ENCODE measurements around the gene METRNL.
A peak's percentile ranks its signal among the peaks of the same experiment; 100 is the strongest.

Gene METRNL

DNA sequence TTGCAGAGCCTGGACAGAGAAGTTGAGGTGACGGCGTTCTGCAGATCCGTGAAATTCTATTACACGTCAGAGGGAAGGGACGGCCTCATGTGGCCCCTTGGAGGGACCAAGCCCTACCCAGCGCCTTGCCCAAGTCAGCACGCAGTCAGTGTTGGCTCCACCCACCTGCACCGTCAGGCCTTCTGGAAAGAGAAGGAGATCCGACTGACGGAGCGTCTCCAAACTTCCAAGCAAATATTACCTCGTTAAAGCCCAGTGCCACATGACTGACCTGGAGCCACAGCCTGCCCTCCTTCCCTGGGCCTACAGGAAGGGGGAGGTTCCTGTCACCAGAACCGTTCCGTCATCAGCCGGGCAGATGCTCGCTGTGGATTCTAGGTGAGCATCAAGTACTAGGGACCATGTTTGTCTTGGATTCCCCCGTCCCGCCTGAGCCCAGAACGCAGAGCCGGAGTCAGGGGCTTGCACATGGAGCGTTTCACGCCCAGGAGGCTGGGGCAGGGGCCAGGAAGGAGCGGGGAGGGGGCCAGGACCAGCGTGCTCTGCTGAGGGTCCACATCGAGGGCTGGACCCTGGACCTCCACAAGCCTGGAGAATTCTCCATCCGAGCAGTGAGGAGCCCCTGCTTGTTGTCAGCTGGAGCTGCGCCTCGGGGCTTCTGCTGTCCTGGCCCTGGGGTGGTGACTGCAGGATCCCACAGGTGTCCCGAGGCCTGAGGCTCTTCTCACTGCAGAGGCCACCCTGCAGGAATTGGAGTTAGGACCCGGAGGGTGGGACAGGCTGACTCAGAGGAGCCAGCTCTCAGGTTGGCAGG, 22.6 kb upstream of the METRNL start:
- CTCF ChIA-PET = interaction anchor here (0.6 kb wide), 1 partner anchor 104 kb away, joined by 4 read pairs; no protein-coding TSS in a partner anchor
- no peak for DNase-seq (ENCODE audit: low spot score)
- TF ChIP-seq, protein P1, sequence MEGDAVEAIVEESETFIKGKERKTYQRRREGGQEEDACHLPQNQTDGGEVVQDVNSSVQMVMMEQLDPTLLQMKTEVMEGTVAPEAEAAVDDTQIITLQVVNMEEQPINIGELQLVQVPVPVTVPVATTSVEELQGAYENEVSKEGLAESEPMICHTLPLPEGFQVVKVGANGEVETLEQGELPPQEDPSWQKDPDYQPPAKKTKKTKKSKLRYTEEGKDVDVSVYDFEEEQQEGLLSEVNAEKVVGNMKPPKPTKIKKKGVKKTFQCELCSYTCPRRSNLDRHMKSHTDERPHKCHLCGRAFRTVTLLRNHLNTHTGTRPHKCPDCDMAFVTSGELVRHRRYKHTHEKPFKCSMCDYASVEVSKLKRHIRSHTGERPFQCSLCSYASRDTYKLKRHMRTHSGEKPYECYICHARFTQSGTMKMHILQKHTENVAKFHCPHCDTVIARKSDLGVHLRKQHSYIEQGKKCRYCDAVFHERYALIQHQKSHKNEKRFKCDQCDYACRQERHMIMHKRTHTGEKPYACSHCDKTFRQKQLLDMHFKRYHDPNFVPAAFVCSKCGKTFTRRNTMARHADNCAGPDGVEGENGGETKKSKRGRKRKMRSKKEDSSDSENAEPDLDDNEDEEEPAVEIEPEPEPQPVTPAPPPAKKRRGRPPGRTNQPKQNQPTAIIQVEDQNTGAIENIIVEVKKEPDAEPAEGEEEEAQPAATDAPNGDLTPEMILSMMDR (conservative IDR thresholded peaks at IDR 0.05; ENCODE audit: low read depth) = no peak
- peak overlapping the region; percentile 16; the same call in 1 of the 2 replicates for H3K27ac ChIP-seq
- POLR2A ChIA-PET (ENCODE audit: low non-redundant PET) = no interaction called here

DNA sequence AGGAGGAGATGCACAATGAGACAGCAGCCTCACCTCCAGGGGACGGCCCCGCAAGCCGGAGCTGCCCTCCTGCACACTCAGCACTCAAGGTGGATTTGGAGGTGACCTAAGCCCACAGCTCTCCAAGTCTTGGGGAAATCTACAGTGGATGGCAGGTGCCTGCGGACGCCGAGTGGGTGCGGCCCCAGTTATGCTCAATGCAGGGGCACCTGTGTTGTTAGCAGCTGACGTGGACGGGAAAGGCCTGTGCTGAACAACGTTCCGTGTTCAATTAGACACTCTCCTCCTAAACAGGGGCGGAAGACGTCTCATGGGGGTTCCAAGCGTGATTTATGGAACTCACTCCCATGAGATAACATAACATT, 22.0 kb upstream of the METRNL start:
- TF ChIP-seq, protein P1 (conservative IDR thresholded peaks at IDR 0.05; ENCODE audit: low read depth) = no peak
- ChIA-PET CTCF (interaction anchor here (0.5 to 0.6 kb wide), 2 partner anchors 94 to 103 kb away, joined by 4 to 5 read pairs; no protein-coding TSS in a partner anchor), POLR2A (ENCODE audit: low non-redundant PET) (no interaction called here)
- H3K27ac ChIP-seq = no peak overlapping the region
- DNase-seq (ENCODE audit: low spot score) = no peak

DNA sequence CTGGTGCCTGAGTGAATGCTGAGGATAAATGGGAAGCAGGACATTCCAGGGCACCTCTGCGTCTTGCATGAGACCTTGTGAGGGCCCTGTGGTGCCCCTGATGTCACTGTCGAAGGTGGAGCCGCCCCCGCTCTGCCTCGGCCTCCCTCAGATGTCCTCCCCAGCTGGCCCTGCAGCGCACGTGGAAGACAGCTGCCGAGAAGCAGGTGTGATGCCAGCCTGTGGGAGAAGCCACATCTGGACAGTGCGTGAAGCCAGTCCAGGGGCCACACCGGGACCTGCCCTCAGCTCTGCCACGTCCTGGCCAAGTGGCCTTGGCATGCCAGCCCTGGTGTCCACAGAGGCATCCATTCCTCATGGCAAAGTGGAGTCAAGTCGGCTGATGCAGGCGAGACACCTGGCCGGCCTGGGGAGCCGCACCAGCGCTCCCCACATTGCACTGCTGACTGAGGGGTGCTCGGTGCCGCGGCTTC, 21.6 kb upstream of the METRNL start:
- ChIA-PET CTCF (interaction anchor here (0.5 kb wide), 1 partner anchor 94 kb away, joined by 5 read pairs; no protein-coding TSS in a partner anchor), POLR2A (ENCODE audit: low non-redundant PET) (no interaction called here)
- DNase-seq (ENCODE audit: low spot score) = no peak
- no peak overlapping the region for H3K27ac ChIP-seq
- TF ChIP-seq, protein P1 (conservative IDR thresholded peaks at IDR 0.05; ENCODE audit: low read depth) = no peak

DNA sequence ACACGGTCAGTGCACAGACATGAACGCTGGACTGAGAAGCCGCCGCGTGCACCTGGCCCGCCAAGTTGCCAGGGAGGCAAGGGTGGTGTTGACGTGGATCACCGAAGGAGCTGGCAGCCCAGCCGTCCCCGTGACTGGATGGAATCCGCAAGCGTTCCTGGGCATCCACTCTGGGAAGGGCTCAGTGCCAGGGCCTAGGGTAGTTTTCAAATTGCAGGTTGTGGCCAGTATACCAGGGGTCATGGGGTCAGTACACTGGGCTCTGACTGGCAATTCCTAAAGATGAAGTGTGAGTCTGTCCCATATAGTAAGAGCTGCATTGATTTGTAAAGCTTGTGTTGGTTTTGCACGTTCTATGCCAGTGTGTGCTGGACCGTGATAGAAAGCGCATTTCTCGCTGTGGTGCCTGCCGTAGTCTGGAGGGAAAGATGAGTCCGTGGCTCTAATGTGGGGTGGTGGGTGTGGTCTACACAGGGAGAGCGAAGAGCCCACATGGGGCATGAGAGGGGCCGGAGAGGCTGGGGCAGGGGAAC, 21.1 kb upstream of the METRNL start:
- CTCF ChIA-PET = no interaction called here
- POLR2A ChIA-PET (ENCODE audit: low non-redundant PET) = no interaction called here
- TF ChIP-seq, protein P1 (conservative IDR thresholded peaks at IDR 0.05; ENCODE audit: low read depth) = no peak
- no peak for DNase-seq (ENCODE audit: low spot score)
- H3K27ac ChIP-seq = no peak overlapping the region

DNA sequence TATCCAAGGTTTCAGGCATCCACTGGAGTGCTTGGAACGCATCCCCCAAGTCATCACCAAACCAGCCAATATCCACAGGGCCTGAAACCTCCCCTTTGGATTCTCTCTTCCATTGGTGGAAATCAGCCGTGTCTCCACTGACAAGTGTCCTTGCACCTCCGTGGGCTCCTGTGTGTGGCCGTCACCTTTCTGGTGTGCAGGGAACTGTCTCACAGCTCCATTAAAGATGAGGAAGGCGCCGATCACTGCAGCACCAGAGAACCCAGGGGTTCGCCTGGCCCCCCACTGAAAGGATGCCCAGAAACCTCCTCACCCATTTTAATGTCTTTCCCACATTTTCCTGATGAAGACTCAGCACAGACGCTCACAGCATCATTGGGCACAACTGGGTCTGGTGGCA, 17.8 kb upstream of the METRNL start:
- ChIA-PET POLR2A (ENCODE audit: low non-redundant PET) (no interaction called here), CTCF (no interaction called here)

DNA sequence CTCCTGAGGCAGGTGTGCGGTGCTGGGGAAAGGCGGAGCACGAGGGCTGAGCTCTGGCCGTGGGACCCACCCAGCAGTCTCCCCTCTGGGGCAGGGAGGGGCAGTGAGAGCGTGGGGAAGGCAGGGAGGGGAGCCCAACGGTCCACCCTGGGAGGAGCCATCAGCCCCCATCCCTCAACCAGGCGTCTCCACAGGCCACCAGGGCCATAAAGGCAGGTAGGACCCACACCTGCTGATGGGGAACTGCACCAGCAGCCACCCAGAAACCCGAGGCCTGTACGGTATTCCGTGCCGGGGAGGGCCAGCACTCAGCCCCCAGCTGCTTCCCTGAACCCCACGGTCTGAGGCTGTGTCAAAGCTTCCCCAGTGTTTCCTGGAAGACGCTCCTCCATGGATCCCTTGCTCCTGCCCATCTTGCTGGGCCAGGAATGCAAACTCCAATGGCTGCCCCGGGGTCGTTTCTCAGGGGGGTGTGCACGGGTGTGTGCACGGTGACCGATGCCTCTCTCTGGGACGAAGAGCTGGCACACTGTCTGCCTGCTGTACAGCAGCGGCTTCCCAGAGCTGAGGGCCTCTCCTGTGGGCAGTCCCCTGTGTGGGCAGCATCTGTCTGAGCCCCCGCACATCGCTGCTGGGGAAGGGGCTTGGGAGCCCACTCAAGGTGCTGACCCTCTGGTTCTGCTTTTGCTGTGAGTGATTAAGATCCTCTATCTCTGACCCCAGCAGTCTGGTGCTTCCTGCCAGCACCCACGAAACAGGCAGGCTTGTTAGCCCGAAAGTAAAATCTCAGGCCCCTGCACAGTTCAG, 17.2 kb upstream of the METRNL start:
- POLR2A ChIA-PET (ENCODE audit: low non-redundant PET) = no interaction called here

More for the DNA sequence above, 17.8 kb upstream of the METRNL start:
- no peak overlapping the region for H3K27ac ChIP-seq
- DNase-seq (ENCODE audit: low spot score) = no peak
- TF ChIP-seq, protein P1 (conservative IDR thresholded peaks at IDR 0.05; ENCODE audit: low read depth) = no peak

More for the DNA sequence above, 17.2 kb upstream of the METRNL start:
- DNase-seq (ENCODE audit: low spot score) = no peak
- TF ChIP-seq, protein P1 (conservative IDR thresholded peaks at IDR 0.05; ENCODE audit: low read depth) = no peak
- CTCF ChIA-PET = no interaction called here
- no peak overlapping the region for H3K27ac ChIP-seq
